ENCODE measurements around the gene UBTD2. TPM values are rescaled to one million over a fixed set of nuclear protein-coding genes. Genes with fewer than 3 reads are reported as not detected.

UBTD2 gene
- total RNA-seq, 3 donors from 2014 or later (not counting 1 experiment from before 2014, with no cell fraction given) = 1.7 to 3.3 (median 2.6) TPM

DNA sequence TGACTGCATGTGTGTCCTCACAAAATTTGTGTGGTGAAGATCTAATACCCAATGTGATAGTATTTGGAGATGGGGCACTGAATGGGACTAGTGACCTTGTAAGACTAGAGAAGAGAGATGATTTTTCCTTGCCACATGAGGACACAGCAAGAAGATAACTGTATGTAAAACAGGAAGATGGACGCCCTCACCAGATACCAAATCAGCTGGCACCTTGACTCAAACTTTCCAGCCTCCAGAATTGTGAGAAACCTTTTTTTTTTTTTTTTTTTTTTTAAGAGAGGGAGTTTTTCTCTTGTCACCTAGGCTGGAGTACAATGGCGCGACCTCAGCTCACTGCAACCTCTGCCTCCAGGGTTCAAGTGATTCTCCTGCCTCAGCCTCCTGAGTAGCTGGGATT lies 40.3 kb downstream of the UBTD2 start:
- intact Hi-C loops (cut with micrococcal nuclease) = no loop called here
- no peaks in the 10 kb centered on the region for H3K27me3 Mint-ChIP-seq (ENCODE audit: low read depth in 2 of 2)
- H3K27me3 ChIP-seq (ENCODE audit: control insufficient read depth, insufficient read depth, low read length) = no peaks in the 10 kb centered on the region
- ATAC-seq (no peak), DNase-seq (no peak)
- no peaks in the 10 kb centered on the region for H3K36me3 ChIP-seq (ENCODE audit: control insufficient read depth, insufficient read depth, low read length)
- no peaks in the 10 kb centered on the region for H3K9me3 ChIP-seq (ENCODE audit: control insufficient read depth, insufficient read depth, low read length)
- TF ChIP-seq, protein P1, sequence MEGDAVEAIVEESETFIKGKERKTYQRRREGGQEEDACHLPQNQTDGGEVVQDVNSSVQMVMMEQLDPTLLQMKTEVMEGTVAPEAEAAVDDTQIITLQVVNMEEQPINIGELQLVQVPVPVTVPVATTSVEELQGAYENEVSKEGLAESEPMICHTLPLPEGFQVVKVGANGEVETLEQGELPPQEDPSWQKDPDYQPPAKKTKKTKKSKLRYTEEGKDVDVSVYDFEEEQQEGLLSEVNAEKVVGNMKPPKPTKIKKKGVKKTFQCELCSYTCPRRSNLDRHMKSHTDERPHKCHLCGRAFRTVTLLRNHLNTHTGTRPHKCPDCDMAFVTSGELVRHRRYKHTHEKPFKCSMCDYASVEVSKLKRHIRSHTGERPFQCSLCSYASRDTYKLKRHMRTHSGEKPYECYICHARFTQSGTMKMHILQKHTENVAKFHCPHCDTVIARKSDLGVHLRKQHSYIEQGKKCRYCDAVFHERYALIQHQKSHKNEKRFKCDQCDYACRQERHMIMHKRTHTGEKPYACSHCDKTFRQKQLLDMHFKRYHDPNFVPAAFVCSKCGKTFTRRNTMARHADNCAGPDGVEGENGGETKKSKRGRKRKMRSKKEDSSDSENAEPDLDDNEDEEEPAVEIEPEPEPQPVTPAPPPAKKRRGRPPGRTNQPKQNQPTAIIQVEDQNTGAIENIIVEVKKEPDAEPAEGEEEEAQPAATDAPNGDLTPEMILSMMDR (IDR thresholded peaks at IDR 0.05) = no peak
- H3K4me1 ChIP-seq (ENCODE audit: control insufficient read depth, insufficient read depth, low read length) = no peaks in the 10 kb centered on the region
- H3K27ac Mint-ChIP-seq = no peak overlapping the region
- H3K36me3 Mint-ChIP-seq = no peaks in the 10 kb centered on the region
- WGBS (ENCODE audit: insufficient coverage) = 80% methylated on average over 1 of the region's 3 CpGs
- H3K27ac ChIP-seq (ENCODE audit: low read length) = no peak overlapping the region
- no peaks in the 10 kb centered on the region for H3K9me3 Mint-ChIP-seq
- H3K4me1 Mint-ChIP-seq = peaks cover 3 to 8% of the 10 kb centered on the region in 2 donors
- H3K4me3 Mint-ChIP-seq = no peak overlapping the region
- H3K4me3 ChIP-seq (ENCODE audit: low read length) = no peak overlapping the region

DNA sequence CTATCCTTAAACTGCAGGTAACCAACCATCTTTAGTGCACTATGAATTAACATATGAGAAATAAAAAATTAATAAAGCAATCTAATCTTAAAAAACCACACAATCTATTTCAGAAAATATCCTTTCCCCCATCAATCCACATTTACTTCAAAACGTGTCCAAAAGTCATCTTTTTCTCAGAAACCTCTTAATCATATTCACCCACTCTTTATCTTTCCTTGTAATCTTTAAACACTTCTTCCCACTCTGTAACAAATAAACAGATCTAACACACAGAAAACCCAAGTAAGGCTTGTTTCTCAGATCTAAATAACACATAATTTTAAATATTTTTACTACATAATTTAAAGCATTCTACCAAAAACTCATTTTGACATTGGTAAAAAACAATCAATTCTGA lies 45.2 kb downstream of the UBTD2 start:
- Histone ChIP-seq H3K9me3 (ENCODE audit: control insufficient read depth, insufficient read depth, low read length) (no peaks in the 10 kb centered on the region), H3K27ac (ENCODE audit: low read length) (no peak overlapping the region), H3K36me3 (ENCODE audit: control insufficient read depth, insufficient read depth, low read length) (no peaks in the 10 kb centered on the region), H3K4me1 (ENCODE audit: control insufficient read depth, insufficient read depth, low read length) (no peaks in the 10 kb centered on the region), H3K4me3 (ENCODE audit: low read length) (no peak overlapping the region), H3K27me3 (ENCODE audit: control insufficient read depth, insufficient read depth, low read length) (no peaks in the 10 kb centered on the region)
- DNase-seq (no peak), ATAC-seq (no peak)
- Mint-ChIP-seq H3K4me1 (peaks cover 7 to 18% of the 10 kb centered on the region in 2 donors), H3K27me3 (ENCODE audit: low read depth in 2 of 2) (no peaks in the 10 kb centered on the region), H3K36me3 (no peaks in the 10 kb centered on the region), H3K4me3 (no peak overlapping the region), H3K27ac (no peak overlapping the region), H3K9me3 (no peaks in the 10 kb centered on the region)
- WGBS (ENCODE audit: insufficient coverage) = 13% methylated on average over 1 of the region's 1 CpG
- intact Hi-C loops (cut with micrococcal nuclease) = no loop called here
- TF ChIP-seq, protein P1 (IDR thresholded peaks at IDR 0.05) = no peak

DNA sequence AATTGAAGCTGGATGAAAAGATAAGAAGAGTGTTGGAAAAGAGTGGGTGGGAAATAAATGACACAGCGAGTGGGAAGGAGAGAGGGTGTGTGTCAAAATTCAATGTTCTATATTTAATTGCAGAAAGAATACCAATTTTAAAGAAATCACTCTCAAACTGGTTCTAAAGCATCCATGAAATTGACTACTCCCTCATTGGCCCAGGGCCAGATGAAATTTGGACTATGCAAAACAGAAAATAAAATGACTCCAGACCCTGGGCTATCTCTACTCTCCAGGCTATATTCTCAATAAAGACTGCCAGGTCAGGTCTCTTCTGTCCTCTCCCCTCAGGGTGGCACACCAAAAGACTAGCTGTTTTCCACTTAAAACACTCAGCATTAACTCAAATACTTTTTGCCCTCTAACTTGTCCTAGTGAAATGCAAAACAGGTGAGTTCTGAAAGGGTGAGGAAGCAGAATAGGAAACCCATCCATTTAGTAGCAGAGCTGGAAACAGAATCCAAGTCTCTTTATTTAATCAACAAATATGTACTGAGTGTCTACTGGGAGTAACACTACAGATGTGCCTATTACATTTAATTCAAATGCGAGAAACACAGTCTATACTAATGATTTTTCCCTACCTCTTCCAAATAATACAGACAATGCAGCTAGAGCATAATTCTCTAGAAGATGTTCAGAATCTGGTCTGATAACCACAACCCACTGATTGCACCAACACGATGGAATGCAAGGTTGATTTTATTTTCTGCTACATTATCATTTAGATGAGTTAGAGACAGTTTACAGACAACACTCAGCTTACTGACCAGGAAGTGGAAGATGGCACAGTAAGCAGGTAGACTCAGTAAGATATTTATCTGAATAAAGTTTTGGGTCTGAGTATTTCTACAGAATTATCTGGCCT lies 47.5 kb downstream of the UBTD2 start:
- no peaks in the 10 kb centered on the region for H3K36me3 ChIP-seq (ENCODE audit: control insufficient read depth, insufficient read depth, low read length)
- H3K9me3 ChIP-seq (ENCODE audit: control insufficient read depth, insufficient read depth, low read length) = no peaks in the 10 kb centered on the region
- TF ChIP-seq, protein P1 (IDR thresholded peaks at IDR 0.05) = no peak
- DNase-seq = no peak
- no peaks in the 10 kb centered on the region for H3K27me3 ChIP-seq (ENCODE audit: control insufficient read depth, insufficient read depth, low read length)
- H3K27ac Mint-ChIP-seq = no peak overlapping the region
- H3K4me3 ChIP-seq (ENCODE audit: low read length) = no peak overlapping the region
- no peaks in the 10 kb centered on the region for H3K27me3 Mint-ChIP-seq (ENCODE audit: low read depth in 2 of 2)
- H3K4me1 Mint-ChIP-seq = peaks cover 7 to 18% of the 10 kb centered on the region in 2 donors
- H3K27ac ChIP-seq (ENCODE audit: low read length) = no peak overlapping the region
- no peak overlapping the region for H3K4me3 Mint-ChIP-seq
- intact Hi-C loops (cut with micrococcal nuclease) = no loop called here
- 72% methylated on average over 2 of the region's 3 CpGs for WGBS (ENCODE audit: insufficient coverage)
- ATAC-seq = no peak
- H3K4me1 ChIP-seq (ENCODE audit: control insufficient read depth, insufficient read depth, low read length) = no peaks in the 10 kb centered on the region
- no peaks in the 10 kb centered on the region for H3K9me3 Mint-ChIP-seq
- no peaks in the 10 kb centered on the region for H3K36me3 Mint-ChIP-seq

Measured in natural killer cell (primary cell).